Activated CD4-positive, alpha-beta T cell treated with anti-CD3 and anti-CD28 coated beads for 24 hours (primary cell): ENCODE results near the gene RASGEF1C.

Experiments used
- DNase-seq, 2 donors: peaks; one replicate each; pipeline ENCODE4 v3.0.0-alpha.2; 2020; ENCODE audit warnings: low read depth in 2 of 2

Gene RASGEF1C

DNA sequence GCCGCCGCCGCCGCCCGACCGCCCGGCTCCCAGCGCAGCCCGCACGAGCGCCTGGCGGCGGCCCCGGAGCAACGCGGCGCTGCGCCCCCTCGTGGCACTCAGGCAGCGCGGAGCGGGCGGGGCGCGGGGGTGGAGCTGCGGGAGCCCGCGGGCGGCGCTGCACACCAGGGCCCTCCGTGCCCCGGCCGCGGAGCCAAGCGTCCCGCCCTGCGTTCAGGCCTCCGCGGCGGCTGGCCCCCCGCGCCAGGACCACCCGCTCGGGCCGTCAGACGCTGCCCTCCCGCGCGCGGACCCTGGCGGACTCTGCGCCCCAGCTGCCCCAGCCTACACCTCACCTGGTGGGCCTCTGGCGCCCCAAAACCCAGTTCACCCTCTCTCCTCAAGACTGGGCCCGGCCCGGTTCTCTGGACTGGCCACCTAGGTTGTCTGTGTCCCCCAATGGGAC lies at the start of gene RASGEF1C:
TSS of gene RASGEF1C (minus strand) at position 75 of the 445 bp plus-strand sequence. CDS start 71,159 bp downstream, outside the sequence.
- DNase-seq: peak; percentile 47 to 53

DNA sequence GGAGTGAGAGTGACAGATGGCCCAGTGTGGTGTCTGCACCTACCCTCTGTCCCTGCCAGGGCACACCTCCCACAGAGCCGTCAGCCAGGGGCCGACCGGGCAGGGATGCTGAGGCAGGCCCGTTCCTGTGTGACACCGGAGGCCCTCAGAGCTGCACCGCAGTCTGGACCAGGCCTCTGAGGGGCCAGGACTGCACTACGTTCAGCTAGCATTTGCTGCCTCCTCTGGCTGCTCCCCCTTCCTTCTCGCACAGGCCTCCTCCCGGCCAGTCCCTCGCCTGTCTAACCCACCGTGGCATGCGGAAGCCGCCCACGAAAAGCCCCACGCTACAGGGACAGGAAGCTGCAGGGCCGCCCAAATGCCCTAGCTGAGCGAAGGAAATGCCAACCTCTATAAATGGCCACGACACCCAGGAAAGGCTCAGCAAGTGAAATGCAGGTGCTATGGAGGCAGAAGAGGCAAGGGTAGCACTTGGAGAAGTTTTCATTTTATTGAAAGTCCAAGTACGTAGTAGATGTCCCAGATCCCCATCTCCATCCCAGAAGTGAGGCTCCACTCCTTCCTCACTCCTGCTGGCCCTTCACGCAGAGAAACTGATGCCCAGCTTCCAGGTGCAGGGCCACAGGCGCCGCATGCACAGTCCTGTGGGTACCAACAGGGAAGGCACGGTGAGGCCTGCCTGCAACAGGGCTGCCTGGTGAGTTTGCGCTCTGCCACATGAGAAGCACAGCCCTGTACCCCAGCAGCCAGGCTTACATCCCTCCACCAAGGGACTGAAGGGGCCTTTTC lies 44.2 kb upstream of the RASGEF1C start:
- no peak for DNase-seq

DNA sequence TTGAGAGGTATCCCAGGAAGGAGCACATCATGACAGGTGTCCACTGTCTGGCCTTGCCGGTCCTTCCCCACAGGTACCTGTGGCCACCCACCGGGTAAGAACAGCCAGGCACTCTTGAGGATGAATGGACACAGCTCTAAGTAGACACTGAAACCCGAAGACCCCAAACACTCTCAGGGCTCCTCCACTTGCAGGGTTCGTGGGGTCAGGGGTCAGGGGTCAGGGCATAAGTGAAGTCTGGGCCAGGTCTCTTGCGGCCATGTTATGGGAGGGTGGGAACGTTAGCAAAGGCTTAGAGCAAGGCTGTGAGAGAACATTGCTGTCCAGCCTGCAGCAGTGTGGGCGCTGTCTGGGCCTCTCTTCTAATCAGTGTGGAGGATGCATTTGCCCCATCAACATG lies 42.9 kb upstream of the RASGEF1C start:
- DNase-seq: no peak

DNA sequence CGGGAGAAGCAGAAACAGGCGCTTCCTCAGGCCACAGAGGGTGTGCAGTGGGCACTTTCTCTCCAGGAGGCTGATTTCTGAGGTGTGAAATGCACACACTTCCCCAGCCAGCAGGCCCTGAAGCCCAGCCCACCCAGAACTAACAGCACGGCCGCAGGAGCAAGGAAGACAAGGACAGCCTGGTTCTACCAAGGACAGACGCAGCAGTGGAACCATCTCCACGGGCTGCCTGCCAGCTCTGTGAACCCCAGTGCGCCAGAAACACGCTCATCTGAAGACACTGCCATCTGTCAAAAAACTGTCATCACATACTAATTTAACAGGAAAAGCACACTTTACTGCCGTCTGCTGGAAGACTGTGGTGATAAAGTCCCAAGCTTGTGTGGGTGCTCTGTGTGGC lies 42.1 kb upstream of the RASGEF1C start:
- DNase-seq: no peak

DNA sequence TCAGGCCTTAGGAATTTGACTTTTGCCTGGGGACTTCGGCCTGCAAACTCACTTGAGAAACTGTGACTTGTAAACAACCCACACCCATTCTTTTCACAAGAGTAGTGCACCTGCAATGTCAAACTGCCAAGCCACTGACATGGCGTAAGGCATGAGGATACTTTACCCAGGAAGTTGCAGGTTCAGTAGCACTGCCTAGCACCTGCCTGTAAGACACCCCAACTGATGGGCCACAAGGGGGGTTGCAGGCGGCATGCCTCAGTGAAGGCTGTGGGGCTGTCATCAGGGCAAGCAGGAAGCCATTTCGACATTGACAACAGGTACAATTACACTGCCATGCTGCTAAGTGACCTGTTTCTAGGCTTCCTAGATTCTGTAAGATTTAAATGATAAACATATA lies 41.3 kb upstream of the RASGEF1C start:
- DNase-seq: no peak

DNA sequence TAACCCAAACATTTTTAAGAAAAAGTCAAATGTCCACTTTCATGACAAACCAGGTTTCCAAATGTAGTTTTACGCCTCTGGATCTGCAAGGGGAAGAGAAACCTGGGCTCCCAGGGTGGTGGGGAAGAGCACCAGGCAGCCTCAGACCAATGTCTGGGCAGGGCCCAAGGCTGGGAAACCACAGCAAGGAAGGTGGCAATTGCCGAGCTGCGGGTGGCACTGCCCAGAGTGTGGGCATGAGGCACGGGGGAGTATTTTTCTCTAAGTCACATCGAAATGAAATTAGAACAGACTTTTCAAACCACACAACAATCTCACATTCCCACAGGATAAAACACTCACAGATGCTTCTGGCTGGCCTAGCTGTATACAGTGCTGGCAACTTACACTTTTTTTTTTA lies 32.6 kb upstream of the RASGEF1C start:
- DNase-seq: no peak

DNA sequence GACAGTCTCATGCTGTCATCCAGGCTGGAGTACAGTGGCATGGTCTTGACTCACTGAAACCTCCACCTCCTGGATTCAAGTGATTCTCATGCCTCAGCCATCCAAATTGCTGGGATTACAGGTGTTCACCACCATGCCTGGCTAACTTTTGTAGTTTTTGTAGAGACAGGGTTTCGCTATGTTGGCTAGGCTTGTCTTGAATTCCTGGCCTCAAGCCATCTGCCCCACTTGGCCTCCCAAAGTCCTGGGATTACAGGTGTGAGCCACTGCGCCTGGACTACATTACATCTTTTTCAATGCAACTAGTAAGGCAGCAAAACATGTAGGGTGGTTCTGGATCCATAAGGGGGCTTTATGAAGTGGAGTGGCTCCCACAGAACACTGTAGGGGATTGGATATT lies 29.6 kb upstream of the RASGEF1C start:
- no peak for DNase-seq

DNA sequence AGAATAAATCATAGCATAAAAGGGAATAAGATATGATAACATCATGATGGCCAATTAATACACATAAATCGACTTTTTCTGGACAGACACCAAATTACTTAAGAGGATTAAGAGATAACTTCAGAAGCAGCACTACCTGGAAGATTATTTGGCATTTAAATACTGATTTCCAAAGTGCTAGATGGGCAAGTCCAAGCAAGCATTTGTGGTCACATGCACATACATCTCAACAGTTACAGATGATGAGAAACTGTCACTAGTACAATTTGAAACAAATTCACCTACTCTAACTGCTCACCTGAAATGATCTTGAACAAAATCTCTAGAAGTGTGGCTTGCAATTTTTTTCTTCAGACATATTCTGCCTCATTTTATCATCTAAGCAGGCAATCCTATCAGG lies 26.8 kb upstream of the RASGEF1C start:
- DNase-seq: no peak

DNA sequence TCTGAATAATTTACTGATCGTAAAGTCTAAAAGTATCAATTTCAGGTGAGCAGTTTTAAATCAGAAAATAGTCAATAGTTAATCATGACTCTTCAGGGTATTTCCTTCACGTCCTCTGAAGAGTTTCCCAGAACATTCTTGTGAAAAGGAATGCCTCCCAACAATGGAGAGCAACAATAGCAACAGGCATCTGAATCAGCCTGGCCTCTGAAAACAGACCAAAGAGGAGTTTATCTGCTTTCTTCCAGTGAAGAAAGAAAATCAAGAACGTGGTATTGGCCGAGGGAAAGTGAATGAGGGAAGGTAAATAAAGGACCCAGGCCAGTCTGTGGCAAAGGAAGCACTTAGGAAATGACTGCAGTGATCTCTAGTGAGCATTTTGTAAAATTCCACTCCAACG lies 26.1 kb upstream of the RASGEF1C start:
- DNase-seq: no peak

DNA sequence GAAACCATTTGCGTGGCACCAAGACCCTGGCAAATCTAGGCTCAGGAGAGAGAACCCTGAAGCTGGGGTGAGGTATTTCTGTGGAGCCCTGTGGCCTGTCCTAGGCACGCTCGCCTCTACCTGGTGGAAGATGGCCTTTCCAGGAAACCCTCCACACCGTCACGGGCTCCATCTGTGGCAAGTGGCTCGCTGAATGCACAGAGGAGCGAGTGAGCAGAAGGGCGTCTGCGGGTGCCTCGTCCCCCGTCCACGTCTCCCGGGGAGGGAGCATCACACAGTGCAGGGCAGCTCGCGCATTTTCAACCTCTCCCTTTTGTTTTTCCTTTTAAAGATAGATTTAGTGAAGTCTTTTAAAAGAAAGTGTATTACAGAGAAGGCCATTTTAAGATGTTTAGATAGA lies 25.3 kb upstream of the RASGEF1C start:
- no peak for DNase-seq

DNA sequence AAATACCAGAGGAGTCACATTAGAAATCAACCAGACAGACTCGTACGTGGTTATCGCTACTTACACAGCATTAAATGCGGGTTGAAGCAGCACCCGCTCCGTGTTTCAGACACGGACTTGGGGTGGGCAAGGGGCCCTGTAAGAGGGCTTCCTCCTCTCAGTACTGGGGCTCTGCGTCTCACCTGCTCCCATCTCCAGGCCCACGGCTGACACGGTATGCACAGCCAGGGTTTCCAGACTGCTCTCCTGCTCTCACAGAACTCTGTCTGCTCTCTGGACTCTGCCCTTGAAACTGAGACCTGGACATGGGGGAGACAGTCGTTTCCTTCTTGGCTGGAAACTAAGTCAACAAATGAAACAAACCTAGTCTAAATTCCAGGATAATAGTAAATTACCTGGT lies 24.7 kb upstream of the RASGEF1C start:
- DNase-seq: no peak

DNA sequence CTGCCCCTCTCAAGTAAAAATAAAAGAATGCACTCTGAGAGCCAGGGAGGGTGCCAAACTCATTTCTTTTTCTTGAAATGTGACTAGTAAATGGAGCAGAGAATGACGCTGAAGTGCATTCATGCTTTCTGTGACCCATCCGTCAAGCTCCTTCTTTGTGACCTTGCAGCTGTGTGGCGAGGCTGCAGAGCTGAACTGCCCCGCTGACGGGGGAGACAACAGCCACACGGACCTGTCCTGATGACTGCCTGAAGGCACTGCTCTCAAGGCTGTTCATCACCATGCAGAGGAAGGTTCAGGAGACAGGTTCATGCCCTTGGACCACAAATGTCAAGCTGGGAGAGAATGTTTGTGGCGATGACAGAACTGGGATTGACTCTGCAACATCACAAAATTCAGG lies 21.0 kb upstream of the RASGEF1C start:
- DNase-seq: no peak

DNA sequence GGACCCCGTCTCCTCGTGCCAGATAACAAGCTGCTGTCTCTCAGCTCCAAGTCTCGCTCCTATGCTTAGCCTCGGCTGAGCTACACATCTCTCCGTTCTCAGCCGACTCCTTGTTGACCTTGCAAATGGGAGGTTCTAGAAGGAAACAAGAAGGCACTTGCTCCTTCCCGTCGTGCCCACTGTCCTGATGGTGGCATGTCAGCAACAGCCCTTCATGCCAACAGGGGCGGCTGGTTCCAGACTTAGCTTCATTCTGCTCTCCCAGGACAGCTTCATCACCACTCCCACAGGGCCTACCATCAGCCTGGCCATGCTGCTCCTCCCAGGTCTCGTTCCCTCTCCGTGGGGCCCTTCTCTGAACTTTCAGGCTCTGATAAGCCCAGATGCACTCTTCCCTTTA lies 13.0 kb upstream of the RASGEF1C start:
- no peak for DNase-seq

DNA sequence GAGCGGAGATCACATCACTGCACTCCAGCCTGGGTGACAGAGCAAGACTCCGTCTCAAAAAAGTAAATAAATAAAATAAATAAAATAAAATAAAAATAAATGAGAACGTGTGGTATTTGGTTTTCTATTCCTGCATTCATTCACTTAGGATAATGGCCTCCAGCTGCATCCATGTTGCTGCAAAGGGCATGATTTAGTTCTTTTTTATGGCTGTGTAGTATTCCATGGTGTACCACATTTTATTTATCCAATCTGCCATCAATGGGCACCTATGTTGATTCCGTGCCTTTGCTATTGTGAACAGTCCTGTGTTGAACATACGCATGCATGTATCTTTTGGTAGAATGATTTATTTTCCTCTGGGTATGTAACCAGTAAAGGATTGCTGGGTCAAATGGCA lies 8.8 kb upstream of the RASGEF1C start:
- DNase-seq: no peak

DNA sequence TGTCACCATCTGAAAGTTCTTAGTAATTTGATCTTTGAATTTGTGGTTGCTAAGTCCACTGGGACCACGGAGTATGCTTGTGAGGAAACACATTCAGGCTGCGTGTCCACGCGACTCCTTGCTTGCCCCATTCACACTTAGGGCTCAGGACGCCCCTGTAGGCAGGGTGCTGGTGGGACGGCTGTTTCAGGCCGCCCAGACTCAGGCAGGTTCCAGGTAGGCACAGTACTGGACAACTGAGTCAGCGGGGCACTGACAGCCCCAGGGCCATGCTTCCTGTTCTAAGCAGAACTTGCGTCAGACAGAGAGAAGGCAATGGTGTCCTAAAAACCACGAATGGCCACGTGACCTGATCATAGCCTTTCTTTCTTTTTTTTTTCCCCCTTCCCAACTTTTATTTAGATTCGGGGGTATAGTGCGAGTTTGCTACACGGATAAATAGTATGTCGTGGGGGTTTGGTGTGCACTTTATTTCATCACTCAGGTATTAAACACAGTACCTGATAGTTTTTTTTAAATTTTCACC lies 7.7 kb upstream of the RASGEF1C start:
- no peak for DNase-seq

DNA sequence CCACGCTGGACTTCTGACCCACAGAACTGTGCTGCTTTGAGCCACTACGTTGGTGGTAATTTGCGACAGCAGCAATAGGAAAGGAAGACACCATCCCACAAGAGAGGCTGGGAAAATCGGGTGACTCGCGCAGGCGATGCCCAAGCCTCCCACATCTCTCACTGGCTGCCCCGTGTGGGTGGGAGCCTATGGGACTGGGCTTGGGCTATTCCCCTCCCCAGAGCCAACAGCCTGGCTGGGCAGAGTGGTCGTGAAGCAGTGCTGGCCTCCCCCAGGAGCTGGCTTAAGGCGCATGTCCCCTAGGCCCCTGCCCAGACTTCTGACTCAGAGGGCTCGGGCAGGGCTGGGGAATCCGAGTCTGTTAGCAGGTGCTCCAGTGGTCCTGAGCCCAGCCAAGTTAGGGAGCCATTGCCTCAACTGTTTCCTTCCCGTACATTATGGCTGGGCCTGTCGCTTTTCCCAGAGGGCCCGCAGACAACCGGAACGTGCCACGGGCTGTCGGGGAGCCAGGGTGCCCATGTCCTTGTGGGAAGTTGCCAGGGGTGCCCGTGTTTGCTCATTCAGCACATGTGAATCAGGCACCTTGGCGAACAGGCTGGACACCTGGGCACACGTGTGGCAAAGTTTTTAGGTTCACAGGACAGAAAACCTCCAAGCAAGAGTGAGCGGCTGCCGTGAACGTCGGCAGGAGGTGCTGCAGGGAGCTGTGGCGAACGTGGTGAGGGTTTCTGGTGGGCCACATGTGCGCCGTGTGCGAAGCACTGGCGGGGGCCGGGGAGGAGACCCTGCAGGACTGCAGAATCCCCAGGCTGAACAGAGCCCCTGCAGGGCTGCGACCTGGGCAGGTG lies 7.0 kb upstream of the RASGEF1C start:
- no peak for DNase-seq

DNA sequence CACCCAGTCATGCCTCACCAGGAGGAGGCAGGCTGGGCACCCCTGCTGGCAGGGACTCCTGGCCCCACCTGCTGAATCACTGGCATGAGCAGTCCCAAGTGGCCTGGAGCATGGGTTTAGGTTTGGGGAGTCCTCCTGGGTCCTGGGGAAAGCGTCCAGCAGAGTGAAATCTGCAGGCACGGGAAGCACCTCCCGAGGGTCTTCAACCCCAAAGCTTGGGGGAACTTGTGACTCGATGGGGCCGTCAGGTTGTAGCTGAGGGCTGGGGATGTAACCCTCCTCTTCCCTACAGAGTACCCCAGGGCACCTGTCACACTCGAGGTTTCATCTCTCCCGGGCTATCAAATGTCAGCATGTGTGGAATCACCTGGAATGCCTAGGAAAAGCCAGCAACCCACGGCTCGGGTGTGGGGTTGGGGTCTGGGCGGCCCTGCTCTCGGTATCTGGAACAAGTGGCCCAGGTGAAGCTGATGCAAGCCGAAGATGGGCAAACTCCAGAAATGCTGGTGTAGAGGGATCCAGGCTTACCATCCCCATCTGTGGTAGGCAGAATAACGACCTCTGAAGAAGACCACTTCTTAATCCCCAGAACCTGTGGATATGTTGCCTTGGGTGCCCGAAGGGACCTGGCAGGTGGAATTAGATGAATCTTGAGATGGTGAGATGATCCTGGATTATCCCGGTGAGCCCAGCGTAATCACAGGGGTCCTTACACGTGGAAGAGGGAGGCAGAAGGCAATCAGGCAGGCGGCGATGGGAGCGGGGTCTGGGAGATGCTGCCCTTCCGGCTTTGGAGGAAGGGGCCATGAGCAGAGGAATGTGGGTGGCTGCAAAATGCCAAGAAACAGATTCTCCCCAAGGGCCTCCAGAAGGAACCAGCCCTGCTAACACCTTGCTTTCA lies 6.1 kb upstream of the RASGEF1C start:
- no peak for DNase-seq

DNA sequence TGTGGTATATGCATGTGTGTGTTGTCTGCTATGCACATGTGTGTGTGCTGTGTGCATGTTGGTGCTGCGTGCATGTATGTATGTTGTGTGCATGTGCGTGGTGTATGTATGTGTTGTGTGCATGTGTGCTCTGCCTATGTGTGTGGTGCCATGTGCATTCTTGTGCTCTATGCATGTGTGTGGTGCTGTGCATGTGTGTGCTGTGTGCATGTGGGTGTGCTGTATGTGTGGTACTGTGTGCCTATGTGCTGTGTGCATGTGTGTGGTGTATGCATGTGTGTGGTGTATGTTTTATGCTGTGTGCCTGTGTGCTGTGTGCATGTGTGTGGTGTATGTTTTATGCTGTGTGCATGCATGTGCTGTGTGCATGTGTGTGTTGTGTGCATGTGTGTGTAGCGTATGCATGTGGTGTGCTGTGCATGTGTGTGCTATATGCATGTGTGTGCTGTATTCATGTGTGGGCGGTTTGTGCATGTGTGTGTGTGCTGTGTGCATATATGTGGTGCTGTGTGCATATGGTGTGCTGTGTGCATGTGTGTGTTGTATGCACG lies 4.7 kb upstream of the RASGEF1C start:
- no peak for DNase-seq

DNA sequence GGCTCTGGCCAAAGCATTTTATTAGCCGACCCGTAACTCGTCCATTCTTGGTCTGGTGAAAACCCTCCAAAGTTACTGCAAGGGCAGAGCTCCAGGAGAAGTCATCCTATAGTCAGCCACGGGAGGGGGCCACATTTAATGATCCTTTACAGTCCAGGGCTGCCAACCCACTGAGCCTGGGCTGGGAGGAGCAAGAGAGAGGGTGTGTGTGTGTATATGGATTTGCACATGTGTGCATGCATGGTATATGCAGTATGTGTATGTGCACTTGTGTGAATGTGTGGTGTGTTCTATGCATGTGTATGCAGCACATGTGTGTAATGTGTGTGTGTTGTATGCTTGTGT lies 4.2 kb upstream of the RASGEF1C start:
- DNase-seq: no peak

DNA sequence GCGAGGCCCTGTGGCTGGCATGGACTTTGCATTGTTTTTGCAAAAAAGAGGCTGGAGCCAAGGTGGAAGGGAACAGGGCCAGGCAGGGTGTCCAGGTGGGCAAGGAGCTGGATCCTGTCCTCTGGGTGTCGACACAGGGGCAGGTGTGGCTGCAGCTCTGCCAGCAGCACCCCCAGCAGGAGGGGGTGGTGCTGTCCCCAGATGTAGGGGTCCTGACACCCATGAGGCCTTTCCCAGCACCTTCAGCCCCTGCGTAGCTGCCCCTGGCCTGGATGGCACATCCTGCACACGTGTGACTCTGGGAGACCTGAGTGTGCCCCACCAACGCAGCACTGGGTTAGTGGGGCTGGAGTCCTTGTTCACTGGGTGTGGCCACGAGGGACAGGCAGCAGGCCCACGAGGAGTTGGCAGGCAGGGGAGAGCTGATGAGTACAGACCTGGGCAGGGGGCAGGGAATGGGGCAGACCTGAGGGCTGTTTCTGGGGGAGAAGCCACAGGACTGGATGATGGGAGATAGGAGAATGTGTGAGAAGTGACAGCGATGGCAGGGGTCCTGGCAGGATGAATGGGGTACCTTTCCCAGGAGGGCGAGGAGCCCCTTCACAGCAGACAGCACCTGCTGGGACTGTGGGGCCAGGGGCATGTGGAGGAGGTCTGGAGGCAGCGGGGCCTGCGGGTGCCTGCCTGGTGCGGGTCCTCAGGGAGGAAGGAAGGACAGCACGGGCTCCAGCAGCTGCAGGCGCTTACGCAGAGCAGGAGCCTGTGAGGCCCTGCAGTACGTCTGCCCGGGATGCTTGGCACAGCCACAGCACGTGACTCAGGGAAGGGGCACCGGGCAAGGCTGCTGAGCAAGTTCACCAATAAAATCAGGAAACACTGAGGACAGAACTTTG lies 3.6 kb upstream of the RASGEF1C start:
- no peak for DNase-seq

DNA sequence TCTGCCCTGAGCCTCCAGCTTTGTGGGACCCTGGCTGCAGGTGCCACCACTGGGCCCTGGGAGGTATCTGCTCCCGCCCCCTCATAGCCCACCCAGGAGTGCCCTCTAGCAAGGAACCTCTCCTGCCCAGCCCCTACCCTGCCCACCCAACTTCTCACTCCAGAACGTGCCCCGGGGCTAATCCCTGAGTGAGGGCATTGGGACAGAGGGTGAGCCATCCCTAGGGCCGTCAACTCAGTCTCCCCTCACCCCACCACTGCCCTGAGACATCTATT lies 2.7 kb upstream of the RASGEF1C start:
- DNase-seq: no peak
